Vagina (tissue), 2 donors: ENCODE measurements around the gene STXBP6. TPM values are rescaled to one million over a fixed set of nuclear protein-coding genes. Genes with fewer than 3 reads are reported as not detected.

Experiments used
- DNase-seq, 2 donors: peaks; one replicate each; pipeline ENCODE4 v3.0.0-alpha.2; 2017; ENCODE audit errors: extremely low spot score in 2 of 2
- H3K27ac ChIP-seq: fragments of 200-600 bp; sonication (generic); one replicate; pipeline ENCODE4 v1.5.1; 2019
- H3K27me3 ChIP-seq: fragments of 200-600 bp; sonication (generic); one replicate; pipeline ENCODE4 v1.5.1; 2019
- H3K36me3 ChIP-seq, 2 donors: fragments of 200-600 bp; sonication (generic); one replicate each; pipeline ENCODE4 v1.5.1; 2017 to 2019
- H3K4me1 ChIP-seq: fragments of 200-600 bp; sonication (generic); one replicate; pipeline ENCODE4 v1.5.1; 2019
- H3K4me3 ChIP-seq, 2 donors: fragments of 200-600 bp; sonication (generic); 1 replicate in 1 of 2; 2 replicates in 1 of 2; pipeline ENCODE4 v1.5.1; 2016 to 2019
- H3K9me3 ChIP-seq: fragments of 200-600 bp; sonication (generic); one replicate; pipeline ENCODE4 v1.5.1; 2019
- POLR2A ChIP-seq, 2 donors: fragments of 450-650 bp; IDR thresholded peaks; one replicate each; pipeline ENCODE4 v1.6.1; 2017; ENCODE audit warnings: antibody characterized with exemption in 2 of 2, mild to moderate bottlenecking in 2 of 2, moderate library complexity in 2 of 2
- POLR2AphosphoS5 ChIP-seq, 2 donors: sonication (generic); formaldehyde crosslinking; IDR thresholded peaks; one replicate each; pipeline ENCODE4 v1.9.0; 2017; ENCODE audit warnings: antibody characterized with exemption in 2 of 2, mild to moderate bottlenecking in 2 of 2, low read depth in 1 of 2; ENCODE audit not compliant: insufficient read depth in 1 of 2
- intact Hi-C: fragments of 100-400 bp; cut with DNase I; formaldehyde crosslinking; loops from one replicate; pipeline ENCODE4 v1.15.1; 2023
- total RNA-seq: library from RNA; depleted of rRNA; stranded (reverse); fragments of >200 nt; gene quantifications from one replicate; pipeline ENCODE4 v1.2.3, GENCODE V29; 2016
- TF ChIP-seq, protein P1 (sequence below), 3 experiments: fragments of 450-650 bp in 2 of 3; fragments of 200-600 bp in 1 of 3; sonication (generic) in 1 of 3; IDR thresholded peaks; one replicate each; pipeline ENCODE4 v1.5.1; 2017 to 2019; ENCODE audit warnings: antibody characterized with exemption in 3 of 3, mild to moderate bottlenecking in 2 of 3, moderate library complexity in 2 of 3

The STXBP6 gene
- total RNA-seq, 1 donor from 2014 or later, result 4.4 TPM

GRCh38 chr14:24790196-24790595, 259.8 kb downstream of the STXBP6 start:
- no peak for DNase-seq
- Histone ChIP-seq H3K4me1 (peaks cover 9% of the 10 kb centered on the region), H3K9me3 (no peaks in the 10 kb centered on the region), H3K27ac (no peak overlapping the region), H3K27me3 (no peaks in the 10 kb centered on the region), H3K4me3 (no peak overlapping the region), H3K36me3 (no peaks in the 10 kb centered on the region)
- TF ChIP-seq POLR2A (IDR thresholded peaks at IDR 0.05) (no peak), POLR2AphosphoS5 (IDR thresholded peaks at IDR 0.05; ENCODE audit: insufficient read depth in 1 of 2, low read depth in 1 of 2) (no peak)
- TF ChIP-seq, protein P1, sequence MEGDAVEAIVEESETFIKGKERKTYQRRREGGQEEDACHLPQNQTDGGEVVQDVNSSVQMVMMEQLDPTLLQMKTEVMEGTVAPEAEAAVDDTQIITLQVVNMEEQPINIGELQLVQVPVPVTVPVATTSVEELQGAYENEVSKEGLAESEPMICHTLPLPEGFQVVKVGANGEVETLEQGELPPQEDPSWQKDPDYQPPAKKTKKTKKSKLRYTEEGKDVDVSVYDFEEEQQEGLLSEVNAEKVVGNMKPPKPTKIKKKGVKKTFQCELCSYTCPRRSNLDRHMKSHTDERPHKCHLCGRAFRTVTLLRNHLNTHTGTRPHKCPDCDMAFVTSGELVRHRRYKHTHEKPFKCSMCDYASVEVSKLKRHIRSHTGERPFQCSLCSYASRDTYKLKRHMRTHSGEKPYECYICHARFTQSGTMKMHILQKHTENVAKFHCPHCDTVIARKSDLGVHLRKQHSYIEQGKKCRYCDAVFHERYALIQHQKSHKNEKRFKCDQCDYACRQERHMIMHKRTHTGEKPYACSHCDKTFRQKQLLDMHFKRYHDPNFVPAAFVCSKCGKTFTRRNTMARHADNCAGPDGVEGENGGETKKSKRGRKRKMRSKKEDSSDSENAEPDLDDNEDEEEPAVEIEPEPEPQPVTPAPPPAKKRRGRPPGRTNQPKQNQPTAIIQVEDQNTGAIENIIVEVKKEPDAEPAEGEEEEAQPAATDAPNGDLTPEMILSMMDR (IDR thresholded peaks at IDR 0.05), result no peak
- intact Hi-C loops, result no loop called here

GRCh38 chr14:24789378-24789884, 260.5 kb downstream of the STXBP6 start:
- DNase-seq, result no peak
- no peaks in the 10 kb centered on the region for H3K27me3 ChIP-seq
- H3K9me3 ChIP-seq, result no peaks in the 10 kb centered on the region
- peaks cover 9% of the 10 kb centered on the region for H3K4me1 ChIP-seq
- no peak overlapping the region for H3K27ac ChIP-seq
- H3K36me3 ChIP-seq, result no peaks in the 10 kb centered on the region
- no peak for TF ChIP-seq POLR2A (IDR thresholded peaks at IDR 0.05)
- TF ChIP-seq POLR2AphosphoS5 (IDR thresholded peaks at IDR 0.05; ENCODE audit: insufficient read depth in 1 of 2, low read depth in 1 of 2), result no peak
- TF ChIP-seq, protein P1 (IDR thresholded peaks at IDR 0.05), result no peak
- intact Hi-C loops, result no loop called here
- H3K4me3 ChIP-seq, result no peak overlapping the region

GRCh38 chr14:24785698-24786097, 264.2 kb downstream of the STXBP6 start:
- intact Hi-C loops, result no loop called here
- Histone ChIP-seq H3K4me1 (peaks cover 9% of the 10 kb centered on the region), H3K4me3 (no peak overlapping the region), H3K36me3 (no peaks in the 10 kb centered on the region), H3K27me3 (no peaks in the 10 kb centered on the region), H3K9me3 (no peaks in the 10 kb centered on the region), H3K27ac (no peak overlapping the region)
- no peak for TF ChIP-seq POLR2AphosphoS5 (IDR thresholded peaks at IDR 0.05; ENCODE audit: insufficient read depth in 1 of 2, low read depth in 1 of 2)
- DNase-seq, result no peak

DNA sequence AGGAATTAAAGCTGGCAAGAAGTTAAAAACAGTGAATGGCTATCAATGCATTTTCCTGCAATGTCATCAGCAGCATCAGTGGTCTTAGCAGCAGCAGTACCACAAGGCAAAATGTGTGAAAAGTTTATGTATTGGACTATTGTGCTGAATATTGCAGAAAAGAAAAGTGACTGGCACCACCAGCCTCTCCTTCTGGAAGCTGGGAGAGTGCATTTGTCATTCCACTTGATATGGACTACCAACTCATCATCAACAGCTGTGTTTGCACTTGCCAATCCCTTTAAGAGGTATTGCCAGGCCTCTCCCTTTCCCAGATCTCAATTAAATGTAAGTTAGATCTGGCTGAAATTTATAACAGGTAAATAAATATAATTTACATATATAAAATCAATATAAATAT, 265.0 kb downstream of the STXBP6 start:
- Histone ChIP-seq H3K27ac (no peak overlapping the region), H3K27me3 (no peaks in the 10 kb centered on the region), H3K9me3 (no peaks in the 10 kb centered on the region), H3K4me1 (peaks cover 9% of the 10 kb centered on the region), H3K36me3 (no peaks in the 10 kb centered on the region), H3K4me3 (no peak overlapping the region)
- no peak for DNase-seq
- intact Hi-C loops, result no loop called here
- TF ChIP-seq POLR2AphosphoS5 (IDR thresholded peaks at IDR 0.05; ENCODE audit: insufficient read depth in 1 of 2, low read depth in 1 of 2), result no peak
- no peak for TF ChIP-seq POLR2A (IDR thresholded peaks at IDR 0.05)
- TF ChIP-seq, protein P1 (IDR thresholded peaks at IDR 0.05), result no peak

DNA sequence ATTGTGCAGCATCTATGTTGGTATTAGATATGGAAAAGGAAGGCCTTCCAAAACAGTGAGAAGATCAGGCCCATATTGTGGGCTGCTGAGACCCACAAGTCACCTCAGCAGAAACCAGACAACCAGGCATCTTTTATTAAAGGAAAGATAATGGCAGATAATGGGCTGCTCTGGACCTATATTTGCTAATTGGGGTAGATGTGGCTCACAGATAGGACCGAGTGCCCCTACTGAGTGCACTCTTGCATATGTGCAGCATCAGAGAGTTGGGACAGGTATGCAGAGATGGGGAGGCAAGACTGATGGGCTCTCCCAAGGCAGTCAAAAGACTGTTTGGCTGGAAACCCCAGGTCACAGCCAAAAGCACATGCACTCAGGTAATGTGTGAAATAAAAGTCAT, 266.2 kb downstream of the STXBP6 start:
- no peaks in the 10 kb centered on the region for H3K36me3 ChIP-seq
- TF ChIP-seq POLR2AphosphoS5 (IDR thresholded peaks at IDR 0.05; ENCODE audit: insufficient read depth in 1 of 2, low read depth in 1 of 2) (no peak), POLR2A (IDR thresholded peaks at IDR 0.05) (no peak)
- TF ChIP-seq, protein P1 (IDR thresholded peaks at IDR 0.05), result no peak

More for the DNA sequence above, 266.2 kb downstream of the STXBP6 start:
- H3K4me1 ChIP-seq, result no peaks in the 10 kb centered on the region
- H3K27ac ChIP-seq, result no peak overlapping the region
- H3K27me3 ChIP-seq, result no peaks in the 10 kb centered on the region
- DNase-seq, result no peak
- intact Hi-C loops, result no loop called here
- H3K9me3 ChIP-seq, result no peaks in the 10 kb centered on the region
- H3K4me3 ChIP-seq, result no peak overlapping the region
